Psoas muscle (tissue), 8 donors: ENCODE data around the gene DSG3. TPM values are rescaled to one million over a fixed set of nuclear protein-coding genes. Genes with fewer than 3 reads are reported as not detected.
"Not testable (repeated sequence)": the region's sequence is repeated elsewhere in the genome, so short reads cannot be mapped to it uniquely, and the experiment has no call there.

Experiments used
- ATAC-seq, 4 donors: fragments of 200-7000 bp; cut with Tn5 transposase; one replicate each; pipeline ENCODE4 v1.9.1; 2020; ENCODE audit warnings: moderate library complexity in 3 of 4, mild to moderate bottlenecking in 2 of 4
- DNase-seq, 2 donors: peaks; one replicate each; pipeline ENCODE4 v3.0.0-alpha.2; 2020
- H3K27ac ChIP-seq: fragments of 200-600 bp; one replicate; pipeline ENCODE4 v1.8.0; 2022
- H3K27me3 ChIP-seq, 3 donors: fragments of 200-600 bp in 1 of 3; one replicate each; pipeline versions ENCODE4 v1.6.1 to v1.8.0; 2013 to 2022; ENCODE audit warnings: low read length in 2 of 3, mild to moderate bottlenecking in 2 of 3, moderate library complexity in 1 of 3; ENCODE audit not compliant: insufficient read depth in 3 of 3
- H3K36me3 ChIP-seq, 2 donors: fragments of 200-600 bp in 1 of 2; one replicate each; pipeline versions ENCODE4 v1.6.1 to v1.8.0; 2013 to 2022; ENCODE audit warnings: low read depth in 1 of 2, mild to moderate bottlenecking in 1 of 2, moderate library complexity in 1 of 2; ENCODE audit not compliant: insufficient read depth in 1 of 2
- H3K4me1 ChIP-seq: fragments of 200-600 bp; one replicate; pipeline ENCODE4 v1.8.0; 2022
- H3K4me3 ChIP-seq: fragments of 200-600 bp; one replicate; pipeline ENCODE4 v1.8.0; 2022; ENCODE audit warnings: mild to moderate bottlenecking
- H3K9me3 ChIP-seq: fragments of 200-600 bp; one replicate; pipeline ENCODE4 v1.8.0; 2022
- WGBS, 3 donors: extraction: QIAGEN DNeasy Blood & Tissue Kit; methylation state at CpG; one replicate each; pipeline versions ENCODE4 v1.1.6 to v1.1.7; 2013; 5-methylcytosine and 5-hydroxymethylcytosine counted together
- intact Hi-C, 2 donors: fragments of 100-400 bp; cut with DNase I; formaldehyde crosslinking; loops; one replicate each; pipeline versions ENCODE4 v1.11.0 to v1.14.2; 2022
- polyA plus RNA-seq, 3 donors: library from polyadenylated mRNA; stranded (reverse); fragments of 200-250 nt; gene quantifications; one replicate each; pipeline ENCODE4 v1.2.3, GENCODE V29; 2013
- total RNA-seq, 4 donors: library from RNA; stranded (reverse); fragmentation: NEBNext Ultra II Directional in 2 of 4; extraction: Animal tissue kit (Norgen Biotek cat#: 25700) in 2 of 4; gene quantifications; one replicate each; pipeline versions ENCODE4 v1.2.1 to v1.2.4, GENCODE V29; 2021 to 2023
- TF ChIP-seq, protein P1 (sequence below): fragments of 200-600 bp; IDR thresholded peaks from one replicate; pipeline ENCODE4 v1.8.0; 2022; ENCODE audit warnings: antibody characterized with exemption
- donor health status: healthy with polysubstance abuse.
- donor health status: DM: no; HTN: no; CAD: no; lungs with moderate emphysema.
- donor health status: Bipolar disorder and iron deficiency.
- donor health status: healthy.
- donor health status: DM: yes; HTN: yes; CAD: no.
- donor health status: DM: no; HTN: no; CAD: no.
- donor health status: DM: no; HTN: no; CAD: no.
- donor health status: DM: yes; HTN: yes; CAD: no.

The DSG3 gene
- total and polyA plus RNA-seq, 7 donors: under 0.01 to 0.04 (median 0.02) TPM; not detected in 3

- no peaks in the 10 kb centered on the region for H3K36me3 ChIP-seq
- intact Hi-C loops: no loop called here
- H3K4me3 ChIP-seq: no peak overlapping the region
- H3K4me1 ChIP-seq: no peaks in the 10 kb centered on the region
- H3K27ac ChIP-seq: no peak overlapping the region
- WGBS, 3 donors: 79 to 83% (median 81%) methylated on average over 10 of the region's 10 CpGs
- no peaks in the 10 kb centered on the region for H3K9me3 ChIP-seq
- TF ChIP-seq, protein P1, sequence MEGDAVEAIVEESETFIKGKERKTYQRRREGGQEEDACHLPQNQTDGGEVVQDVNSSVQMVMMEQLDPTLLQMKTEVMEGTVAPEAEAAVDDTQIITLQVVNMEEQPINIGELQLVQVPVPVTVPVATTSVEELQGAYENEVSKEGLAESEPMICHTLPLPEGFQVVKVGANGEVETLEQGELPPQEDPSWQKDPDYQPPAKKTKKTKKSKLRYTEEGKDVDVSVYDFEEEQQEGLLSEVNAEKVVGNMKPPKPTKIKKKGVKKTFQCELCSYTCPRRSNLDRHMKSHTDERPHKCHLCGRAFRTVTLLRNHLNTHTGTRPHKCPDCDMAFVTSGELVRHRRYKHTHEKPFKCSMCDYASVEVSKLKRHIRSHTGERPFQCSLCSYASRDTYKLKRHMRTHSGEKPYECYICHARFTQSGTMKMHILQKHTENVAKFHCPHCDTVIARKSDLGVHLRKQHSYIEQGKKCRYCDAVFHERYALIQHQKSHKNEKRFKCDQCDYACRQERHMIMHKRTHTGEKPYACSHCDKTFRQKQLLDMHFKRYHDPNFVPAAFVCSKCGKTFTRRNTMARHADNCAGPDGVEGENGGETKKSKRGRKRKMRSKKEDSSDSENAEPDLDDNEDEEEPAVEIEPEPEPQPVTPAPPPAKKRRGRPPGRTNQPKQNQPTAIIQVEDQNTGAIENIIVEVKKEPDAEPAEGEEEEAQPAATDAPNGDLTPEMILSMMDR: no peak
- ATAC-seq (no peak), DNase-seq (no peak)
- peaks cover 0 to 17% (median 1%) of the 10 kb centered on the region in 3 donors for H3K27me3 ChIP-seq
These were observed 57.1 kb downstream of the DSG3 start for GRCh38 chr18:31504455-31505147.

- no peaks in the 10 kb centered on the region for H3K4me1 ChIP-seq
- intact Hi-C loops: no loop called here
- ATAC-seq (no peak), DNase-seq (no peak)
- no peaks in the 10 kb centered on the region for H3K9me3 ChIP-seq
- WGBS, 3 donors: 77 to 83% (median 77%) methylated on average over 6 of the region's 6 CpGs
- TF ChIP-seq, protein P1: no peak
- peaks cover 0 to 12% (median 1%) of the 10 kb centered on the region in 3 donors for H3K27me3 ChIP-seq
- H3K36me3 ChIP-seq: no peaks in the 10 kb centered on the region
- no peak overlapping the region for H3K27ac ChIP-seq
- H3K4me3 ChIP-seq: no peak overlapping the region
These were observed 57.6 kb downstream of the DSG3 start for GRCh38 chr18:31505156-31505555.

- intact Hi-C loops: no loop called here
- H3K4me3 ChIP-seq: no peak overlapping the region
- WGBS, 3 donors: 62 to 63% (median 63%) methylated on average over 5 of the region's 5 CpGs
- DNase-seq (no peak), ATAC-seq (no peak)
- H3K27me3 ChIP-seq: peaks cover 0 to 9% (median 1%) of the 10 kb centered on the region in 3 donors
- TF ChIP-seq, protein P1: peak; percentile 6
- no peaks in the 10 kb centered on the region for H3K9me3 ChIP-seq
- H3K4me1 ChIP-seq: no peaks in the 10 kb centered on the region
- no peak overlapping the region for H3K27ac ChIP-seq
- H3K36me3 ChIP-seq: no peaks in the 10 kb centered on the region
These were observed 58.6 kb downstream of the DSG3 start for GRCh38 chr18:31506024-31506742.

GRCh38 chr18:31507124-31507523 is 59.6 kb downstream of the DSG3 start:
- H3K9me3 ChIP-seq, H3K36me3 ChIP-seq, H3K27me3 ChIP-seq, H3K27ac ChIP-seq, H3K4me1 ChIP-seq, DNase-seq, ATAC-seq, intact Hi-C loops, H3K4me3 ChIP-seq: not testable (repeated sequence)
- 90 to 100% (median 94%) methylated on average over 2 of the region's 2 CpGs for WGBS, 3 donors

- no peak for DNase-seq
- Histone ChIP-seq H3K27ac (no peak overlapping the region), H3K4me1 (no peaks in the 10 kb centered on the region), H3K36me3 (no peaks in the 10 kb centered on the region), H3K4me3 (no peak overlapping the region), H3K9me3 (no peaks in the 10 kb centered on the region), H3K27me3 (peaks cover 0 to 1% (median 0%) of the 10 kb centered on the region in 3 donors)
- TF ChIP-seq, protein P1: no peak
- ATAC-seq: no peak
- intact Hi-C loops: no loop called here
- 85 to 88% (median 88%) methylated on average over 1 of the region's 1 CpG for WGBS, 3 donors
These were observed 61.2 kb downstream of the DSG3 start for GRCh38 chr18:31508781-31509180.
